HepG2 (cell line): ENCODE data around the gene PSMB10. TPM values are rescaled to one million over a fixed set of nuclear protein-coding genes. Genes with fewer than 3 reads are reported as not detected.

Source experiments
- ATAC-seq: fragments of 200-7000 bp; cut with Tn5 transposase; 3 replicates; pipeline ENCODE4 v1.9.1; 2020; ENCODE audit warnings: mild to moderate bottlenecking, moderate library complexity
- BruUV-seq: library from RNA; stranded (reverse); fragments of 400-500 nt; replicated peaks from 2 replicates; lab custom pipeline; 2021; lab: Mats Ljungman, UMichigan
- CTCF ChIA-PET: fragments of 300-600 bp; formaldehyde crosslinking; extraction: SDS; loops from one replicate; lab custom pipeline; 2021; ENCODE audit warnings: low total read pairs, inconsistent platforms, low intra/inter-chr PET ratio; lab: Yijun Ruan, JAX
- POLR2A ChIA-PET: fragments of 350-600 bp; sonication (Branson Sonifier 250); formaldehyde crosslinking; loops from one replicate; lab custom pipeline; 2020; ENCODE audit warnings: antibody characterized with exemption, inconsistent platforms; lab: Yijun Ruan, JAX
- DNase-seq: peaks from one replicate; pipeline ENCODE4 v3.0.0-alpha.2; 2015; ENCODE audit warnings: low spot score
- FAIRE-seq: peaks from 3 replicates; lab custom pipeline; 2011; peaks lifted over from hg19 to GRCh38; lab: Jason Lieb, UNC
- H2AFZ ChIP-seq: one replicate; pipeline ENCODE4 v1.6.1; 2011; ENCODE audit warnings: low read length, inconsistent platforms
- H3K27ac ChIP-seq: fragments of 300-600 bp; 3 replicates; pipeline ENCODE4 v1.8.0; 2011; ENCODE audit warnings: mixed run types, mild to moderate bottlenecking, mixed read lengths, low read length, inconsistent platforms; ENCODE audit not compliant: insufficient read depth; ENCODE audit errors: extremely low read length
- H3K27me3 ChIP-seq, 2 experiments: fragments of 200-600 bp in 1 of 2; 2 replicates in 1 of 2; 3 replicates in 1 of 2; pipeline versions ENCODE4 v1.6.0 to v1.8.0; 2011; ENCODE audit warnings: low read length in 2 of 2, mild to moderate bottlenecking in 2 of 2, moderate library complexity in 2 of 2, inconsistent platforms in 1 of 2; ENCODE audit not compliant: insufficient read depth in 2 of 2, control insufficient read depth in 1 of 2
- H3K36me3 ChIP-seq, 2 experiments: fragments of 200-600 bp in 1 of 2; replicated peaks in 1 of 2; 2 replicates in 1 of 2; 3 replicates in 1 of 2; pipeline versions ENCODE4 v1.5.1 to v1.8.0; 2011; ENCODE audit warnings: low read length in 2 of 2, inconsistent platforms in 1 of 2; ENCODE audit not compliant: insufficient read depth in 2 of 2, control insufficient read depth in 1 of 2
- H3K4me1 ChIP-seq: 2 replicates; pipeline ENCODE4 v1.5.1; 2012; ENCODE audit warnings: low read length, inconsistent platforms; ENCODE audit not compliant: insufficient read depth
- H3K4me2 ChIP-seq: 2 replicates; pipeline ENCODE4 v1.6.0; 2011; ENCODE audit warnings: low read depth, low read length, inconsistent platforms
- H3K4me3 ChIP-seq, 3 experiments: fragments of 200-600 bp in 1 of 3; sonication (generic), shearing (Covaris generic) in 1 of 3; replicated peaks in 1 of 3; 2 replicates each; pipeline ENCODE4 v1.5.1; 2011 to 2016; ENCODE audit warnings: low read length in 3 of 3, inconsistent platforms in 2 of 3, low read depth in 2 of 3, mild to moderate bottlenecking in 2 of 3, control low read depth in 1 of 3, mixed read lengths in 1 of 3; ENCODE audit not compliant: insufficient read depth in 1 of 3
- H3K79me2 ChIP-seq: one replicate; pipeline ENCODE4 v1.6.1; 2011; ENCODE audit warnings: low read length, inconsistent platforms; ENCODE audit not compliant: insufficient read depth
- H3K9ac ChIP-seq: 2 replicates; pipeline ENCODE4 v1.6.0; 2011; ENCODE audit warnings: mild to moderate bottlenecking, low read depth, low read length, inconsistent platforms; ENCODE audit not compliant: insufficient read depth
- H3K9me3 ChIP-seq: 2 replicates; pipeline ENCODE4 v1.5.1; 2012; ENCODE audit warnings: mild to moderate bottlenecking, low read length
- H4K20me1 ChIP-seq: 2 replicates; pipeline ENCODE4 v1.6.0; 2011; ENCODE audit warnings: inconsistent platforms, mild to moderate bottlenecking, low read length, moderate library complexity; ENCODE audit not compliant: insufficient read depth
- AGO2 ChIP-seq: fragments of 200-400 bp; formaldehyde crosslinking; optimal IDR thresholded peaks from 2 replicates; pipeline ENCODE3; 2017; ENCODE audit warnings: mild to moderate bottlenecking, low read depth, low read length, moderate library complexity
- EEA1 ChIP-seq: sonication (generic); formaldehyde crosslinking; IDR thresholded peaks from 2 replicates; pipeline ENCODE4 v1.5.1; 2020; ENCODE audit warnings: mild to moderate bottlenecking, missing genetic modification reagents, borderline replicate concordance
- HNRNPK ChIP-seq: fragments of 200-400 bp; formaldehyde crosslinking; IDR thresholded peaks from 2 replicates; pipeline ENCODE4 v1.6.1; 2018; ENCODE audit warnings: low read length, low read depth, moderate library complexity, mild to moderate bottlenecking; ENCODE audit not compliant: poor library complexity, severe bottlenecking
- KAT8 ChIP-seq: IDR thresholded peaks from 2 replicates; pipeline ENCODE4 v1.6.1; 2016; ENCODE audit warnings: missing genetic modification reagents, missing compliant biosample characterization
- KMT2A ChIP-seq: sonication (generic); formaldehyde crosslinking; IDR thresholded peaks from 2 replicates; pipeline ENCODE4 v1.4.0; 2020; ENCODE audit warnings: missing genetic modification reagents
- NR2F2 ChIP-seq: IDR thresholded peaks from 2 replicates; pipeline ENCODE4 v1.6.1; 2012; ENCODE audit warnings: low read depth, inconsistent platforms, borderline replicate concordance
- POLR2AphosphoS5 ChIP-seq: IDR thresholded peaks from 2 replicates; pipeline ENCODE4 v1.6.1; 2012; ENCODE audit warnings: low read depth, low read length
- RBFOX2 ChIP-seq: fragments of 200-400 bp; formaldehyde crosslinking; IDR thresholded peaks from 2 replicates; pipeline ENCODE4 v1.6.1; 2017; ENCODE audit warnings: low read depth, mild to moderate bottlenecking, low read length
- SCMH1 ChIP-seq: sonication (generic); formaldehyde crosslinking; IDR thresholded peaks from 2 replicates; pipeline ENCODE4 v1.9.0; 2021; ENCODE audit warnings: missing genetic modification reagents, mild to moderate bottlenecking, borderline replicate concordance
- SNRNP70 ChIP-seq: fragments of 200-400 bp; formaldehyde crosslinking; IDR thresholded peaks from 2 replicates; pipeline ENCODE4 v1.6.1; 2017; ENCODE audit warnings: mild to moderate bottlenecking, low read depth, low read length, moderate library complexity
- SRF ChIP-seq: IDR thresholded peaks from 2 replicates; pipeline ENCODE4 v1.6.1; 2011; ENCODE audit warnings: mild to moderate bottlenecking, low read depth, low read length, moderate library complexity
- STAT5B ChIP-seq: sonication (generic); formaldehyde crosslinking; IDR thresholded peaks from 2 replicates; pipeline ENCODE4 v1.4.0; 2020; ENCODE audit warnings: missing genetic modification reagents
- TAF1 ChIP-seq: sonication (generic); formaldehyde crosslinking; IDR thresholded peaks from 2 replicates; pipeline ENCODE4 v1.4.0; 2020; ENCODE audit warnings: missing genetic modification reagents
- TEF ChIP-seq: sonication (generic); formaldehyde crosslinking; IDR thresholded peaks from 2 replicates; pipeline ENCODE4 v1.5.0; 2020; ENCODE audit warnings: missing genetic modification reagents
- ZNF724P ChIP-seq: sonication (generic); formaldehyde crosslinking; IDR thresholded peaks from 2 replicates; pipeline ENCODE4 v1.8.0; 2022; ENCODE audit warnings: missing genetic modification reagents, borderline replicate concordance
- ZNF792 ChIP-seq: IDR thresholded peaks from 2 replicates; pipeline ENCODE4 v1.6.1; 2016
- WGBS: methylation state at CpG from one replicate; pipeline ENCODE4 v1.1.6; 2017; ENCODE audit warnings: low lambda C conversion rate; 5-methylcytosine and 5-hydroxymethylcytosine counted together
- in situ Hi-C: cut with HindIII; loops from 2 replicates; pipeline ENCODE4 v1.10.0; 2017; ENCODE audit warnings: low pct_unique_long_range_greater_than_20kb; ENCODE audit not compliant: extremely low pct_ligation_motif_present
- intact Hi-C: fragments of 100-400 bp; cut with micrococcal nuclease; formaldehyde crosslinking; loops from one replicate; pipeline ENCODE4 v1.10.0; 2022; ENCODE audit not compliant: unreplicated experiment
- polyA plus RNA-seq, 8 experiments: library from polyadenylated mRNA; depleted of rRNA in 3 of 8; stranded (reverse) in 7 of 8; unstranded in 1 of 8; fragments of >200 nt; fragmentation: Illumina TruSeq in 4 of 8; extraction: Trizol in 4 of 8; gene quantifications; 2 replicates each; pipeline versions ENCODE4 v1.2.1 to v1.2.3, GENCODE V29; 2011 to 2016; ENCODE audit warnings: low read depth in 4 of 8, missing spikeins in 1 of 8, mixed read lengths in 1 of 8; ENCODE audit not compliant: insufficient read depth in 1 of 8
- total RNA-seq, 5 experiments: library from RNA; depleted of rRNA; stranded (reverse); fragments of >200 nt; fragmentation: Illumina TruSeq; extraction: Trizol; gene quantifications; 2 replicates each; pipeline ENCODE4 v1.2.3, GENCODE V29; 2016; ENCODE audit warnings: low read depth in 1 of 5
- TF ChIP-seq, protein P1 (sequence below): sonication (generic); formaldehyde crosslinking; IDR thresholded peaks from 2 replicates; pipeline ENCODE4 v1.4.0; 2020; ENCODE audit warnings: missing genetic modification reagents
- TF ChIP-seq, protein P2 (sequence below): sonication (generic); formaldehyde crosslinking; IDR thresholded peaks from 2 replicates; pipeline ENCODE4 v1.4.0; 2020; ENCODE audit warnings: mild to moderate bottlenecking, missing genetic modification reagents
- TF ChIP-seq, protein P3 (sequence below): sonication (generic); formaldehyde crosslinking; IDR thresholded peaks from 2 replicates; pipeline ENCODE4 v1.5.1; 2020; ENCODE audit warnings: mild to moderate bottlenecking, missing genetic modification reagents, moderate library complexity

PSMB10 gene
- total and polyA plus RNA-seq, 2 of the 13 experiments (the other 11 are each of a cell fraction or from before 2014, with no cell fraction given), result 12.7 to 65.9 TPM

DNA sequence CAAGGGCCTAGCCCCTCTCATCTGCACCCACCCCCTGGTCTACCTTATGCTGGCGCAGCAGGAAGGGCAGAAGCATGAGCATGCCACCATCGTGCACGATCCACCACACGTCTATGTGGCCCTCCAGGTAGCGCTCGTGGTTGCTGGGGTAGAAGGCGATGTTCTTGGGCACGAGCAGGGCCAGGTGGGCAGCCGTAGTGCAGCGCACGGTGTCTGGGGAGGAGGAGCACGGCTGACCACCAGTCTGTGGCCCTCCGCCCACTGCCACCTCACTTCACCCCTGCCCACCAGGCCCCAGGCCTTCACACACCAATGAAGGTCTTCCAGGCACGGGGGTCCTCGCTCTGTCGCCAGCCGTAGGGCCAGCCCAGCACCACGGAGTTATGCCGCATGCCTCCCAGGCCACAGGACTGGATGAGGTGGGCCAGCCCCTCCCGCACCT is 9.5 kb upstream of the PSMB10 start:
- H3K36me3 ChIP-seq, result peaks cover 53 to 76% of the 10 kb centered on the region in 2 experiments
- ATAC-seq (no peak), DNase-seq (no peak), FAIRE-seq (no peak)
- intact Hi-C loops, result no loop called here
- WGBS, result 98% methylated on average over 20 of the region's 20 CpGs
- CTCF ChIA-PET, result no interaction called here
- no peak overlapping the region for H3K27ac ChIP-seq
- H2AFZ ChIP-seq, result no peak overlapping the region
- no peak overlapping the region for H3K4me3 ChIP-seq
- H3K4me2 ChIP-seq, result no peak overlapping the region
- in situ Hi-C loops, result no loop called here
- H4K20me1 ChIP-seq, result peaks cover 13% of the 10 kb centered on the region; the same call in 1 of the 2 replicates
- H3K9ac ChIP-seq, result no peak overlapping the region
- no peaks in the 10 kb centered on the region for H3K27me3 ChIP-seq
- BruUV-seq, result no TSS peak
- no peaks in the 10 kb centered on the region for H3K79me2 ChIP-seq
- POLR2A ChIA-PET, result interaction anchor here (0.8 to 13.6 kb wide), 2 partner anchors 11 to 18 kb away, joined by 3 to 226 read pairs; partner anchors contain the start of gene SLC12A4
- H3K4me1 ChIP-seq, result peaks cover 50% of the 10 kb centered on the region
- no peaks in the 10 kb centered on the region for H3K9me3 ChIP-seq
- TF ChIP-seq, protein P1, sequence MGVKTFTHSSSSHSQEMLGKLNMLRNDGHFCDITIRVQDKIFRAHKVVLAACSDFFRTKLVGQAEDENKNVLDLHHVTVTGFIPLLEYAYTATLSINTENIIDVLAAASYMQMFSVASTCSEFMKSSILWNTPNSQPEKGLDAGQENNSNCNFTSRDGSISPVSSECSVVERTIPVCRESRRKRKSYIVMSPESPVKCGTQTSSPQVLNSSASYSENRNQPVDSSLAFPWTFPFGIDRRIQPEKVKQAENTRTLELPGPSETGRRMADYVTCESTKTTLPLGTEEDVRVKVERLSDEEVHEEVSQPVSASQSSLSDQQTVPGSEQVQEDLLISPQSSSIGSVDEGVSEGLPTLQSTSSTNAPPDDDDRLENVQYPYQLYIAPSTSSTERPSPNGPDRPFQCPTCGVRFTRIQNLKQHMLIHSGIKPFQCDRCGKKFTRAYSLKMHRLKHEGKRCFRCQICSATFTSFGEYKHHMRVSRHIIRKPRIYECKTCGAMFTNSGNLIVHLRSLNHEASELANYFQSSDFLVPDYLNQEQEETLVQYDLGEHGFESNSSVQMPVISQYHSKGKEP (CRISPR knock-in tag), result no peak
- no peak for TF ChIP-seq SCMH1
- TF ChIP-seq RBFOX2, result peak; percentile 60; the same call in 1 of the 2 replicates
- TF ChIP-seq NR2F2, result no peak
- no peak for TF ChIP-seq TAF1 (CRISPR knock-in tag)
- TF ChIP-seq, protein P2, sequence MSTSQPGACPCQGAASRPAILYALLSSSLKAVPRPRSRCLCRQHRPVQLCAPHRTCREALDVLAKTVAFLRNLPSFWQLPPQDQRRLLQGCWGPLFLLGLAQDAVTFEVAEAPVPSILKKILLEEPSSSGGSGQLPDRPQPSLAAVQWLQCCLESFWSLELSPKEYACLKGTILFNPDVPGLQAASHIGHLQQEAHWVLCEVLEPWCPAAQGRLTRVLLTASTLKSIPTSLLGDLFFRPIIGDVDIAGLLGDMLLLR, result no peak
- TF ChIP-seq, protein P3, sequence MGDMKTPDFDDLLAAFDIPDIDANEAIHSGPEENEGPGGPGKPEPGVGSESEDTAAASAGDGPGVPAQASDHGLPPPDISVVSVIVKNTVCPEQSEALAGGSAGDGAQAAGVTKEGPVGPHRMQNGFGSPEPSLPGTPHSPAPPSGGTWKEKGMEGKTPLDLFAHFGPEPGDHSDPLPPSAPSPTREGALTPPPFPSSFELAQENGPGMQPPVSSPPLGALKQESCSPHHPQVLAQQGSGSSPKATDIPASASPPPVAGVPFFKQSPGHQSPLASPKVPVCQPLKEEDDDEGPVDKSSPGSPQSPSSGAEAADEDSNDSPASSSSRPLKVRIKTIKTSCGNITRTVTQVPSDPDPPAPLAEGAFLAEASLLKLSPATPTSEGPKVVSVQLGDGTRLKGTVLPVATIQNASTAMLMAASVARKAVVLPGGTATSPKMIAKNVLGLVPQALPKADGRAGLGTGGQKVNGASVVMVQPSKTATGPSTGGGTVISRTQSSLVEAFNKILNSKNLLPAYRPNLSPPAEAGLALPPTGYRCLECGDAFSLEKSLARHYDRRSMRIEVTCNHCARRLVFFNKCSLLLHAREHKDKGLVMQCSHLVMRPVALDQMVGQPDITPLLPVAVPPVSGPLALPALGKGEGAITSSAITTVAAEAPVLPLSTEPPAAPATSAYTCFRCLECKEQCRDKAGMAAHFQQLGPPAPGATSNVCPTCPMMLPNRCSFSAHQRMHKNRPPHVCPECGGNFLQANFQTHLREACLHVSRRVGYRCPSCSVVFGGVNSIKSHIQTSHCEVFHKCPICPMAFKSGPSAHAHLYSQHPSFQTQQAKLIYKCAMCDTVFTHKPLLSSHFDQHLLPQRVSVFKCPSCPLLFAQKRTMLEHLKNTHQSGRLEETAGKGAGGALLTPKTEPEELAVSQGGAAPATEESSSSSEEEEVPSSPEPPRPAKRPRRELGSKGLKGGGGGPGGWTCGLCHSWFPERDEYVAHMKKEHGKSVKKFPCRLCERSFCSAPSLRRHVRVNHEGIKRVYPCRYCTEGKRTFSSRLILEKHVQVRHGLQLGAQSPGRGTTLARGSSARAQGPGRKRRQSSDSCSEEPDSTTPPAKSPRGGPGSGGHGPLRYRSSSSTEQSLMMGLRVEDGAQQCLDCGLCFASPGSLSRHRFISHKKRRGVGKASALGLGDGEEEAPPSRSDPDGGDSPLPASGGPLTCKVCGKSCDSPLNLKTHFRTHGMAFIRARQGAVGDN (CRISPR knock-in tag), result no peak
- TF ChIP-seq STAT5B, result no peak
- no peak for TF ChIP-seq SNRNP70
- TF ChIP-seq KAT8, result no peak
- TF ChIP-seq ZNF792 (CRISPR knock-in tag), result no peak
- TF ChIP-seq POLR2AphosphoS5, result no peak
- 0 out of 2 replicates have a peak, but pooled peaks have one; percentile 15 for TF ChIP-seq KMT2A (CRISPR knock-in tag)
- TF ChIP-seq EEA1 (CRISPR knock-in tag), result no peak
- no peak for TF ChIP-seq AGO2
- TF ChIP-seq ZNF724P, result no peak
- TF ChIP-seq SRF, result no peak
- TF ChIP-seq TEF, result no peak
- TF ChIP-seq HNRNPK, result no peak
